Measurements from ENCODE around the gene APBB1.
"Not testable (repeated sequence)": the region's sequence is repeated elsewhere in the genome, so short reads cannot be mapped to it uniquely, and the experiment has no call there.

The APBB1 gene

GRCh38 chr11:6405846-6406245 is 13.0 kb downstream of the APBB1 start:
- no peak overlapping the region for H3K4me3 Mint-ChIP-seq
- no peaks in the 10 kb centered on the region for H3K27me3 Mint-ChIP-seq
- peaks cover 35% of the 10 kb centered on the region for H3K4me1 Mint-ChIP-seq
- no peak overlapping the region for H3K27ac Mint-ChIP-seq
- peaks cover 7% of the 10 kb centered on the region for H3K36me3 Mint-ChIP-seq
- H3K9me3 Mint-ChIP-seq: no peaks in the 10 kb centered on the region
- ATAC-seq (ENCODE audit: low read depth) (no peak), DNase-seq (ENCODE audit: low spot score in 2 of 2) (no peak)

- no peak overlapping the region for H3K27ac Mint-ChIP-seq
- H3K36me3 Mint-ChIP-seq: peaks cover 5% of the 10 kb centered on the region
- no peaks in the 10 kb centered on the region for H3K9me3 Mint-ChIP-seq
- no peak for DNase-seq (ENCODE audit: low spot score in 2 of 2)
- H3K27me3 Mint-ChIP-seq: no peaks in the 10 kb centered on the region
- no peak overlapping the region for H3K4me3 Mint-ChIP-seq
- H3K4me1 Mint-ChIP-seq: peaks cover 38% of the 10 kb centered on the region
- ATAC-seq (ENCODE audit: low read depth): no peak
Observed at GRCh38 chr11:6405052-6405667, 13.7 kb downstream of the APBB1 start.

GRCh38 chr11:6404342-6405051 is 14.4 kb downstream of the APBB1 start:
- DNase-seq (ENCODE audit: low spot score in 2 of 2) (no peak), ATAC-seq (ENCODE audit: low read depth) (no peak)
- Mint-ChIP-seq H3K4me1 (peaks cover 38% of the 10 kb centered on the region), H3K9me3 (no peaks in the 10 kb centered on the region), H3K4me3 (no peak overlapping the region), H3K27me3 (no peaks in the 10 kb centered on the region), H3K27ac (no peak overlapping the region), H3K36me3 (peaks cover 5% of the 10 kb centered on the region)

DNA sequence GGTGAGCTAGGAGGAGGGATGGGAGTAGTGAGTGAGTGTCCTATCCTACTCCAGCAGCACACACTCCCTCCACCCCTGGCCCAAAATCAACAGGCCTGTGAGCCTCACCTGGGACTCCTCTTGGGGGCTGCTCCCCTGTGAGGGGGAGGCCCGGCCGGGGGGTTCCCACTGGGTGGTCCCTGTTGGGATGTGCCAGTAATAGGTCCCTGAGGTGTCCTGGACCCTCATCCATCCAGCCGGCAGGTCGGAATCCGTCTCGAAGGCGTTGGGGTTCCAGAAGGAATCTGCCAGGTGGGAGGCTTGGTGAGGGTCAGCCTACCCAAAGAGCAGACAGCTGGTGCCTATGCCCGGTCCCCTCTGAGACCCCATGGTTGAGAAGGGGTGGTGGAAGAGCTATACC is 15.4 kb downstream of the APBB1 start:
- H3K4me1 Mint-ChIP-seq: peaks cover 38% of the 10 kb centered on the region
- H3K4me3 Mint-ChIP-seq: peak overlapping the region; percentile 42
- H3K9me3 Mint-ChIP-seq: no peaks in the 10 kb centered on the region
- DNase-seq (ENCODE audit: low spot score in 2 of 2): no peak
- peaks cover 7% of the 10 kb centered on the region for H3K36me3 Mint-ChIP-seq
- peak overlapping the region; percentile 24 for H3K27ac Mint-ChIP-seq
- ATAC-seq (ENCODE audit: low read depth): no peak
- no peaks in the 10 kb centered on the region for H3K27me3 Mint-ChIP-seq

- H3K27me3 Mint-ChIP-seq: no peaks in the 10 kb centered on the region
- no peaks in the 10 kb centered on the region for H3K9me3 Mint-ChIP-seq
- peaks cover 38% of the 10 kb centered on the region for H3K4me1 Mint-ChIP-seq
- H3K27ac Mint-ChIP-seq: peak overlapping the region; percentile 73
- DNase-seq (ENCODE audit: low spot score in 2 of 2) (no peak), ATAC-seq (ENCODE audit: low read depth) (peak; percentile 93)
- peaks cover 7% of the 10 kb centered on the region for H3K36me3 Mint-ChIP-seq
- H3K4me3 Mint-ChIP-seq: peak overlapping the region; percentile 63
Observed at GRCh38 chr11:6402561-6402981, 16.3 kb downstream of the APBB1 start.

GRCh38 chr11:6402061-6402470 is 16.8 kb downstream of the APBB1 start:
- Mint-ChIP-seq H3K4me3 (peak overlapping the region; percentile 63), H3K27ac (peak overlapping the region; percentile 73), H3K36me3 (peaks cover 7% of the 10 kb centered on the region), H3K9me3 (no peaks in the 10 kb centered on the region), H3K4me1 (peaks cover 36% of the 10 kb centered on the region), H3K27me3 (no peaks in the 10 kb centered on the region)
- ATAC-seq (ENCODE audit: low read depth) (peak; percentile 14), DNase-seq (ENCODE audit: low spot score in 2 of 2) (no peak)

DNA sequence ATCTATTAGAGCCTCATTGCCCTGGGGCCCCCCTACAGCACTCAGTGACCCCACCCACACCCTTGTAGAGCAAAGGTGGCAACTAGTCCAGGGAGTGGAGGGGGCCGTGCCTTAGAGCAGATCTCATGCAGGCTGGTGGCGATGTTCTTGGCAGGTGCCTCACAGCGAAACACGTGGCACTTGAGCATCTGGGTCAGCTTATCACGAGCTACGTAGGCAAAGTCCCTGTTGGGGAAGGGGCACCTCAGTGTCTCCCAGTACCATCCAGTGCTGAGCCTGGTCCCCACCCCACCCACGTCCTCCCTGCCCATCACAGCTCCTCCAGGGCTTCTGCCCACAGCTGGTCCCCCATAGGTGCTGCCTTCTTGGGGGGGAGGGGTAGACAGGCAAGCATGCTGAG is 17.4 kb downstream of the APBB1 start:
- Mint-ChIP-seq H3K4me1 (peaks cover 31% of the 10 kb centered on the region), H3K4me3 (no peak overlapping the region), H3K9me3 (no peaks in the 10 kb centered on the region)

GRCh38 chr11:6400431-6401345 is 18.2 kb downstream of the APBB1 start:
- H3K4me1 Mint-ChIP-seq: peaks cover 25% of the 10 kb centered on the region
- H3K27me3 Mint-ChIP-seq: no peaks in the 10 kb centered on the region
- H3K4me3 Mint-ChIP-seq: no peak overlapping the region
- H3K36me3 Mint-ChIP-seq: peaks cover 3% of the 10 kb centered on the region
- ATAC-seq (ENCODE audit: low read depth): no peak
- H3K9me3 Mint-ChIP-seq: no peaks in the 10 kb centered on the region
- no peak overlapping the region for H3K27ac Mint-ChIP-seq
- DNase-seq (ENCODE audit: low spot score in 2 of 2): no peak

More for the DNA sequence above, 17.4 kb downstream of the APBB1 start:
- Mint-ChIP-seq H3K27ac (no peak overlapping the region), H3K27me3 (no peaks in the 10 kb centered on the region), H3K36me3 (peaks cover 7% of the 10 kb centered on the region)
- no peak for DNase-seq (ENCODE audit: low spot score in 2 of 2)
- no peak for ATAC-seq (ENCODE audit: low read depth)

GRCh38 chr11:6397636-6398035 is 21.3 kb downstream of the APBB1 start:
- no peak overlapping the region for H3K4me3 Mint-ChIP-seq
- H3K27me3 Mint-ChIP-seq: no peaks in the 10 kb centered on the region
- ATAC-seq (ENCODE audit: low read depth) (no peak), DNase-seq (ENCODE audit: low spot score in 2 of 2) (no peak)
- H3K4me1 Mint-ChIP-seq: peaks cover 15% of the 10 kb centered on the region
- no peak overlapping the region for H3K27ac Mint-ChIP-seq
- H3K9me3 Mint-ChIP-seq: no peaks in the 10 kb centered on the region
- H3K36me3 Mint-ChIP-seq: peaks cover 7% of the 10 kb centered on the region

DNA sequence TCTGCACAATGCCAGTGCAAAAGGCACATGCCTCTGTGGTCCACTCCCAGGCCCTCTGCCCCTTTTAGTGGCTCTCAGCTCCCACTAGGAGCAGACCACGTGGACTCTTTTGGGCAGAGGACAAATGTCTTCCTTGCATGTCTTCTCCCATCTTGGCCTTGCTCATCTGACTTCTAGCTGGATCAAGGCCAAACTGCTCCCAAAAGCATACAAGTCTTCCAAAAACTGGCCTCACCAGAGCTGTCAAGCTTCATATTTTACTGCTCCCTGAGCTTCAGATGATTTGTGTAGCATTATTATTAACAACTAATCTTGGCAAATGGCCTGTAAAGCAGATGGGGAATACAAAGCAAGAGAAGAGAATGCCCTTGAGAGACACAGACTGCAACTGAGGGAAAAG is 21.7 kb downstream of the APBB1 start:
- peaks cover 7% of the 10 kb centered on the region for H3K36me3 Mint-ChIP-seq
- no peak for DNase-seq (ENCODE audit: low spot score in 2 of 2)
- no peak for ATAC-seq (ENCODE audit: low read depth)
- H3K27me3 Mint-ChIP-seq: no peaks in the 10 kb centered on the region
- no peak overlapping the region for H3K4me3 Mint-ChIP-seq
- no peaks in the 10 kb centered on the region for H3K9me3 Mint-ChIP-seq
- peaks cover 11% of the 10 kb centered on the region for H3K4me1 Mint-ChIP-seq
- H3K27ac Mint-ChIP-seq: no peak overlapping the region

DNA sequence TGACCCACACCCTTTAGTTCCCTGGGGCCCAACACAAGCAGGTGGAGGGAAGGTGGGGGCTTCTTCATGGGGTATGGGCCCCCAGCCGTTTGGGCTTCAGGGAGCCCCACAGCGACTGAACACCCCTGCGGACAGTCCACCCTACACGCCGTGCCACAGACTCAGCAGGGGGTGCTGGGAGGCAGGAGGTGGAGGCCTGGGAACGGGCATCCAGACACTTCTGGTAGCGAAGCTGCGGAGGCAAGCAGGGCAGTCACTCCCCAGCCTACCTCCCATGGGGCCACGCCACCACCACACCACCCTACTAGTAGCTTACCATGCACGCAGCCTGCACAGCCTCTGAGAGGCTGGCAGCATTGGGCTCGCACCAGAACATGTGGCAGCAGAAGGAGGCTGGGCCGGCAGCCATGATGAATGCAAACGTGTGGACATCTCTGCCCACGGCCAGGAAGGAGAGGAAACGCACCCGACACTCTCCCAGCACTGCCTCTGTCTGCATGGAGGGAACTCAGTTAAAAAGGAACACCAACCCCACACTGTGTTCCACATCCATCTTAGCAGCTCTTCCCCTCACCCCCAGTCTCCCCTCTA is 23.3 kb downstream of the APBB1 start:
- no peak for DNase-seq (ENCODE audit: low spot score in 2 of 2)
- Mint-ChIP-seq H3K4me1 (peaks cover 15% of the 10 kb centered on the region), H3K27me3 (no peaks in the 10 kb centered on the region), H3K4me3 (no peak overlapping the region), H3K27ac (no peak overlapping the region), H3K36me3 (peaks cover 5% of the 10 kb centered on the region), H3K9me3 (no peaks in the 10 kb centered on the region)
- no peak for ATAC-seq (ENCODE audit: low read depth)

- H3K36me3 Mint-ChIP-seq: peaks cover 5% of the 10 kb centered on the region
- ATAC-seq (ENCODE audit: low read depth) (no peak), DNase-seq (ENCODE audit: low spot score in 2 of 2) (no peak)
- H3K4me1 Mint-ChIP-seq: peaks cover 21% of the 10 kb centered on the region
- H3K4me3 Mint-ChIP-seq: no peak overlapping the region
- no peak overlapping the region for H3K27ac Mint-ChIP-seq
- no peaks in the 10 kb centered on the region for H3K9me3 Mint-ChIP-seq
- H3K27me3 Mint-ChIP-seq: no peaks in the 10 kb centered on the region
Observed at GRCh38 chr11:6393989-6394670, 24.8 kb downstream of the APBB1 start.

DNA sequence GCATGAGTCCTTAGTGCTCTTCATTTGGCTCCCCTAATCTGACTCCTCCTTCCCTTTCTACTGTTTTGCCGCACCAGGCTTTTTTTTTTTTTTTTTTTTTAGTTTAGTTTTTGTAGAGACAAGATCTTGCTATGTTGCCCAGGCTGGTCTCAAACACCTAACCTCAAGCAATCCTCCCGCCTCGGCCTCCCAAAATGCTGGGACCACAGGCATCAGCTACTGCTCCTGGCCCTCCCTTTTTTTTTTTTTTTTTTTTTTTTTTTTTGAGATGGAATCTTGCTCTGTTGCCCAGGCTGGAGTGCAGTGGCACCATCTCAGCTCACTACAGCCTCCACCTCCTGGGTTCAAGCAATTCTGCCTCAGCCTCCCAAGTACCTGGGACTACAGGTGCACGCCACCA is 26.6 kb downstream of the APBB1 start:
- not testable (repeated sequence) for H3K27ac Mint-ChIP-seq; DNase-seq (ENCODE audit: low spot score in 2 of 2); H3K27me3 Mint-ChIP-seq; H3K4me3 Mint-ChIP-seq; H3K36me3 Mint-ChIP-seq; ATAC-seq (ENCODE audit: low read depth); H3K9me3 Mint-ChIP-seq
- peaks cover 21% of the 10 kb centered on the region for H3K4me1 Mint-ChIP-seq

All from memory B cell (primary cell).